Measurements from ENCODE around the gene DCLK3. TPM values are rescaled to one million over a fixed set of nuclear protein-coding genes. Genes with fewer than 3 reads are reported as not detected.
A peak's percentile ranks its signal among the peaks of the same experiment; 100 is the strongest.

The DCLK3 gene
- total RNA-seq, 1 donor from 2014 or later: not detected

- intact Hi-C loops (cut with DNase I): loop anchor here (10.0 kb wide), 2 partner anchors 125 to 225 kb away; no protein-coding TSS in a partner anchor
- H3K4me1 ChIP-seq: peaks cover 4% of the 10 kb centered on the region
- no peak overlapping the region for H3K27ac ChIP-seq
- H3K4me3 ChIP-seq: no peak overlapping the region
- H3K36me3 ChIP-seq: no peaks in the 10 kb centered on the region
- no peak for DNase-seq
- no peaks in the 10 kb centered on the region for H3K9me3 ChIP-seq
- H3K27me3 ChIP-seq: no peaks in the 10 kb centered on the region
- ATAC-seq: peak; percentile 82
- TF ChIP-seq CTCF (IDR thresholded peaks at IDR 0.05): peak; percentile 80
These were observed 34.9 kb downstream of the DCLK3 start for GRCh38 chr3:36729204-36730056.

GRCh38 chr3:36714343-36715086 is 49.8 kb downstream of the DCLK3 start:
- Histone ChIP-seq H3K9me3 (no peaks in the 10 kb centered on the region), H3K36me3 (no peaks in the 10 kb centered on the region), H3K4me3 (no peak overlapping the region), H3K27me3 (no peaks in the 10 kb centered on the region), H3K4me1 (no peaks in the 10 kb centered on the region), H3K27ac (no peak overlapping the region)
- TF ChIP-seq CTCF (IDR thresholded peaks at IDR 0.05): no peak
- no peak for ATAC-seq
- intact Hi-C loops (cut with DNase I): no loop called here
- DNase-seq: no peak

- H3K4me3 ChIP-seq: no peak overlapping the region
- no peak overlapping the region for H3K27ac ChIP-seq
- H3K9me3 ChIP-seq: no peaks in the 10 kb centered on the region
- no peaks in the 10 kb centered on the region for H3K36me3 ChIP-seq
- no peak for TF ChIP-seq CTCF (IDR thresholded peaks at IDR 0.05)
- ATAC-seq (no peak), DNase-seq (no peak)
- no peaks in the 10 kb centered on the region for H3K27me3 ChIP-seq
- H3K4me1 ChIP-seq: no peaks in the 10 kb centered on the region
- intact Hi-C loops (cut with DNase I): no loop called here
These were observed 50.4 kb downstream of the DCLK3 start for GRCh38 chr3:36713904-36714303.

- DNase-seq: no peak
- intact Hi-C loops (cut with DNase I): no loop called here
- H3K4me1 ChIP-seq: no peaks in the 10 kb centered on the region
- TF ChIP-seq CTCF (IDR thresholded peaks at IDR 0.05): no peak
- ATAC-seq: peak; percentile 7
- no peaks in the 10 kb centered on the region for H3K9me3 ChIP-seq
- no peaks in the 10 kb centered on the region for H3K27me3 ChIP-seq
- H3K36me3 ChIP-seq: no peaks in the 10 kb centered on the region
- H3K4me3 ChIP-seq: no peak overlapping the region
- no peak overlapping the region for H3K27ac ChIP-seq
These were observed 53.7 kb downstream of the DCLK3 start for GRCh38 chr3:36710606-36711005.

- no peak for TF ChIP-seq CTCF (IDR thresholded peaks at IDR 0.05)
- Histone ChIP-seq H3K4me3 (no peak overlapping the region), H3K27me3 (no peaks in the 10 kb centered on the region), H3K27ac (no peak overlapping the region), H3K36me3 (no peaks in the 10 kb centered on the region), H3K9me3 (no peaks in the 10 kb centered on the region), H3K4me1 (no peaks in the 10 kb centered on the region)
- intact Hi-C loops (cut with DNase I): loop anchor here (10.0 kb wide), 1 partner anchor 755 kb away; no protein-coding TSS in a partner anchor
- no peak for DNase-seq
- no peak for ATAC-seq
These were observed 54.5 kb downstream of the DCLK3 start for GRCh38 chr3:36709826-36710365.

Data from upper lobe of right lung (tissue), 1 donor.